Measurements from ENCODE around the gene SORCS1. TPM values are rescaled to one million over a fixed set of nuclear protein-coding genes. Genes with fewer than 3 reads are reported as not detected.

SORCS1 gene
- total RNA-seq, 1 donor from 2014 or later, result 11.1 TPM

DNA sequence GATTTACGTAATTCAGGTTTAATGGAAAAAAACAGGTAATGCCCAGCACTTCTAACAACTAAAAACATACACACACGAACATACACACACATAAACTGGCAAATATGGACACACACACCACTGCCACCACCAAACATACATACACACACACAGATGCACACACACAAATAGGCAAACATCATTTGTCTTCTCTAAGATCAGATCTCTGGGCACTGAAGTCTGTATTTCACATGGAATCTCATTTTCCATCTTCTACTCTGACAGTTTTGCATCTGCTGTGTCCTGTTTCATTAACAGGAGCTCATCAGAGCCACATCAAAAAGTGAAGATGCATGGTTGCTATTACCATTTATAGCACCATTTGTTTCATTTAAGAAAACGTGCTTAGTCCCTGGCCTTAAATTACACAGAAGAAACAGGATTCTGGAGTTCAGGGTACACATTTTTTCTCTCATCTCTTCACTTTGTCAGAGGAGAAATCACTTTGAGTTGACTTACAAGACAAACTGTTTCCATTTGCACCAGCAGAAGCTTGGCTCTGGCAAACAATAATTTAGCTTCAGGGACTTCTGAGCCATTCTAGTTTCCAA is 165.3 kb downstream of the SORCS1 start:
- Histone ChIP-seq H3K4me3 (no peak overlapping the region), H3K9me3 (ENCODE audit: low read depth) (no peaks in the 10 kb centered on the region), H3K4me1 (no peaks in the 10 kb centered on the region), H3K9ac (no peak overlapping the region), H4K20me1 (ENCODE audit: low read depth) (no peaks in the 10 kb centered on the region), H3K4me2 (no peak overlapping the region), H3K79me2 (ENCODE audit: low read depth) (no peaks in the 10 kb centered on the region), H2AFZ (replicated peaks) (no peak overlapping the region), H3K27me3 (no peaks in the 10 kb centered on the region), H3F3A (ENCODE audit: low read depth) (no peaks in the 10 kb centered on the region), H3K36me3 (no peaks in the 10 kb centered on the region), H3K27ac (no peak overlapping the region)
- Mint-ChIP-seq H3K36me3 (no peaks in the 10 kb centered on the region), H3K27me3 (ENCODE audit: insufficient read depth, low read depth) (no peaks in the 10 kb centered on the region), H3K4me3 (no peak overlapping the region), H3K4me1 (peaks cover 18% of the 10 kb centered on the region), H3K27ac (no peak overlapping the region), H3K9me3 (peaks cover 3% of the 10 kb centered on the region)
- TF ChIP-seq EZH2phosphoT487 (IDR thresholded peaks at IDR 0.05) (no peak), EZH2 (IDR thresholded peaks at IDR 0.05) (no peak)
- no peak for DNase-seq (ENCODE audit: low spot score)

GRCh38 chr10:106997721-106998120 is 166.8 kb downstream of the SORCS1 start:
- Histone ChIP-seq H3K27me3 (no peaks in the 10 kb centered on the region), H3K36me3 (no peaks in the 10 kb centered on the region), H3K9me3 (ENCODE audit: low read depth) (no peaks in the 10 kb centered on the region), H3K27ac (no peak overlapping the region), H3K4me2 (no peak overlapping the region), H2AFZ (replicated peaks) (no peak overlapping the region), H3K4me3 (no peak overlapping the region), H3F3A (ENCODE audit: low read depth) (no peaks in the 10 kb centered on the region), H3K79me2 (ENCODE audit: low read depth) (no peaks in the 10 kb centered on the region), H3K9ac (no peak overlapping the region), H3K4me1 (no peaks in the 10 kb centered on the region), H4K20me1 (ENCODE audit: low read depth) (no peaks in the 10 kb centered on the region)
- H3K27ac Mint-ChIP-seq, result no peak overlapping the region
- H3K9me3 Mint-ChIP-seq, result no peaks in the 10 kb centered on the region
- no peaks in the 10 kb centered on the region for H3K27me3 Mint-ChIP-seq (ENCODE audit: insufficient read depth, low read depth)
- DNase-seq (ENCODE audit: low spot score), result no peak
- no peak overlapping the region for H3K4me3 Mint-ChIP-seq
- TF ChIP-seq EZH2 (IDR thresholded peaks at IDR 0.05) (no peak), CTCF (IDR thresholded peaks at IDR 0.05) (no peak), EZH2phosphoT487 (IDR thresholded peaks at IDR 0.05) (no peak)
- H3K36me3 Mint-ChIP-seq, result no peaks in the 10 kb centered on the region
- peaks cover 18% of the 10 kb centered on the region for H3K4me1 Mint-ChIP-seq

DNA sequence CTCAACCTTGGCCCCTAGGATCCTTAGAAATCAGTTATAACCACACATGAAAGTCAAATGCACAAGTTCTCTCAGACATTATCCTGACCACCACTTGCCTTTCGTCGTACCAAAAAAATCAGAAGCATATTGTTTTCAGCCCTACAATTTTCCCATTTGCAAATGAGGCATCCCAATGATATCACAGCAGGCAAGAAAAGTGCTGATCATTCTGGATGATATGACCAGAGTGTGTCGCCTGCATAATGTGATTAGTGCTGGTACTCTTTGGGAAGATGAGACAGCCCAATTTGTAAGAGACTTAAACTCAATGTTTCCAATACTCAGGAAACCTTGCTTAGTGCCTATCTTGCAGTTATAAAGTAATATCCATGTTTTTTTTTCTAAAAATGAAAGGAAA is 168.0 kb downstream of the SORCS1 start:
- Histone ChIP-seq H3K9ac (no peak overlapping the region), H3K4me3 (no peak overlapping the region), H3K4me2 (no peak overlapping the region), H3K27ac (no peak overlapping the region), H3K27me3 (no peaks in the 10 kb centered on the region), H4K20me1 (ENCODE audit: low read depth) (no peaks in the 10 kb centered on the region), H3K4me1 (peaks cover 4% of the 10 kb centered on the region), H3K9me3 (ENCODE audit: low read depth) (no peaks in the 10 kb centered on the region), H2AFZ (replicated peaks) (no peak overlapping the region), H3K79me2 (ENCODE audit: low read depth) (no peaks in the 10 kb centered on the region), H3K36me3 (no peaks in the 10 kb centered on the region), H3F3A (ENCODE audit: low read depth) (no peaks in the 10 kb centered on the region)
- no peak for TF ChIP-seq EZH2phosphoT487 (IDR thresholded peaks at IDR 0.05)
- TF ChIP-seq EZH2 (IDR thresholded peaks at IDR 0.05), result no peak
- TF ChIP-seq CTCF (IDR thresholded peaks at IDR 0.05), result no peak
- H3K27ac Mint-ChIP-seq, result no peak overlapping the region
- no peaks in the 10 kb centered on the region for H3K9me3 Mint-ChIP-seq
- H3K4me3 Mint-ChIP-seq, result no peak overlapping the region
- no peaks in the 10 kb centered on the region for H3K36me3 Mint-ChIP-seq
- H3K4me1 Mint-ChIP-seq, result peaks cover 18% of the 10 kb centered on the region
- DNase-seq (ENCODE audit: low spot score), result no peak
- H3K27me3 Mint-ChIP-seq (ENCODE audit: insufficient read depth, low read depth), result no peaks in the 10 kb centered on the region

- H3K4me3 Mint-ChIP-seq, result no peak overlapping the region
- H3K27me3 Mint-ChIP-seq (ENCODE audit: insufficient read depth, low read depth), result no peaks in the 10 kb centered on the region
- no peaks in the 10 kb centered on the region for H3K9me3 ChIP-seq (ENCODE audit: low read depth)
- no peaks in the 10 kb centered on the region for H4K20me1 ChIP-seq (ENCODE audit: low read depth)
- H3K4me1 ChIP-seq, result peaks cover 10% of the 10 kb centered on the region
- H3K79me2 ChIP-seq (ENCODE audit: low read depth), result no peaks in the 10 kb centered on the region
- no peak overlapping the region for H2AFZ ChIP-seq (replicated peaks)
- no peak overlapping the region for H3K9ac ChIP-seq
- H3K27me3 ChIP-seq, result no peaks in the 10 kb centered on the region
- no peaks in the 10 kb centered on the region for H3K36me3 Mint-ChIP-seq
- no peaks in the 10 kb centered on the region for H3K36me3 ChIP-seq
- no peaks in the 10 kb centered on the region for H3K9me3 Mint-ChIP-seq
- H3K4me1 Mint-ChIP-seq, result peaks cover 6% of the 10 kb centered on the region
- H3K4me3 ChIP-seq, result no peak overlapping the region
- no peaks in the 10 kb centered on the region for H3F3A ChIP-seq (ENCODE audit: low read depth)
- no peak overlapping the region for H3K27ac Mint-ChIP-seq
- H3K27ac ChIP-seq, result no peak overlapping the region
- TF ChIP-seq EZH2phosphoT487 (IDR thresholded peaks at IDR 0.05) (no peak), CTCF (IDR thresholded peaks at IDR 0.05) (no peak)
- no peak overlapping the region for H3K4me2 ChIP-seq
- no peak for DNase-seq (ENCODE audit: low spot score)
Measured at GRCh38 chr10:106992055-106992454, 172.5 kb downstream of the SORCS1 start.

Data from neural progenitor cell (in vitro differentiated cells).